IPS-20b (cell line): ENCODE data around the gene DDX20.

Source experiments
- H3K27ac ChIP-seq: one replicate; pipeline ENCODE4 v1.5.1; 2013; ENCODE audit warnings: low read length
- H3K27me3 ChIP-seq: 2 replicates; pipeline ENCODE4 v1.6.1; 2013; ENCODE audit warnings: mild to moderate bottlenecking, low read length, inconsistent platforms; ENCODE audit not compliant: insufficient read depth
- H3K36me3 ChIP-seq: 2 replicates; pipeline ENCODE4 v1.6.1; 2013; ENCODE audit warnings: low read depth, mild to moderate bottlenecking, inconsistent platforms, low read length, moderate library complexity; ENCODE audit not compliant: insufficient read depth
- H3K4me1 ChIP-seq: 2 replicates; pipeline ENCODE4 v1.6.1; 2013; ENCODE audit warnings: mild to moderate bottlenecking, control low read depth, inconsistent platforms, low read length, moderate library complexity; ENCODE audit not compliant: insufficient read depth
- H3K4me3 ChIP-seq: 2 replicates; pipeline ENCODE4 v1.5.1; 2013; ENCODE audit warnings: mild to moderate bottlenecking, low read length, inconsistent platforms
- H3K9ac ChIP-seq: 2 replicates; pipeline ENCODE4 v1.6.1; 2013; ENCODE audit warnings: low read depth, mild to moderate bottlenecking, inconsistent platforms, low read length, moderate library complexity
- H3K9me3 ChIP-seq: 2 replicates; pipeline ENCODE4 v1.6.1; 2013; ENCODE audit warnings: mild to moderate bottlenecking, low read depth, low read length, inconsistent platforms; ENCODE audit not compliant: insufficient read depth

The DDX20 gene, protein sequence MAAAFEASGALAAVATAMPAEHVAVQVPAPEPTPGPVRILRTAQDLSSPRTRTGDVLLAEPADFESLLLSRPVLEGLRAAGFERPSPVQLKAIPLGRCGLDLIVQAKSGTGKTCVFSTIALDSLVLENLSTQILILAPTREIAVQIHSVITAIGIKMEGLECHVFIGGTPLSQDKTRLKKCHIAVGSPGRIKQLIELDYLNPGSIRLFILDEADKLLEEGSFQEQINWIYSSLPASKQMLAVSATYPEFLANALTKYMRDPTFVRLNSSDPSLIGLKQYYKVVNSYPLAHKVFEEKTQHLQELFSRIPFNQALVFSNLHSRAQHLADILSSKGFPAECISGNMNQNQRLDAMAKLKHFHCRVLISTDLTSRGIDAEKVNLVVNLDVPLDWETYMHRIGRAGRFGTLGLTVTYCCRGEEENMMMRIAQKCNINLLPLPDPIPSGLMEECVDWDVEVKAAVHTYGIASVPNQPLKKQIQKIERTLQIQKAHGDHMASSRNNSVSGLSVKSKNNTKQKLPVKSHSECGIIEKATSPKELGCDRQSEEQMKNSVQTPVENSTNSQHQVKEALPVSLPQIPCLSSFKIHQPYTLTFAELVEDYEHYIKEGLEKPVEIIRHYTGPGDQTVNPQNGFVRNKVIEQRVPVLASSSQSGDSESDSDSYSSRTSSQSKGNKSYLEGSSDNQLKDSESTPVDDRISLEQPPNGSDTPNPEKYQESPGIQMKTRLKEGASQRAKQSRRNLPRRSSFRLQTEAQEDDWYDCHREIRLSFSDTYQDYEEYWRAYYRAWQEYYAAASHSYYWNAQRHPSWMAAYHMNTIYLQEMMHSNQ

DNA sequence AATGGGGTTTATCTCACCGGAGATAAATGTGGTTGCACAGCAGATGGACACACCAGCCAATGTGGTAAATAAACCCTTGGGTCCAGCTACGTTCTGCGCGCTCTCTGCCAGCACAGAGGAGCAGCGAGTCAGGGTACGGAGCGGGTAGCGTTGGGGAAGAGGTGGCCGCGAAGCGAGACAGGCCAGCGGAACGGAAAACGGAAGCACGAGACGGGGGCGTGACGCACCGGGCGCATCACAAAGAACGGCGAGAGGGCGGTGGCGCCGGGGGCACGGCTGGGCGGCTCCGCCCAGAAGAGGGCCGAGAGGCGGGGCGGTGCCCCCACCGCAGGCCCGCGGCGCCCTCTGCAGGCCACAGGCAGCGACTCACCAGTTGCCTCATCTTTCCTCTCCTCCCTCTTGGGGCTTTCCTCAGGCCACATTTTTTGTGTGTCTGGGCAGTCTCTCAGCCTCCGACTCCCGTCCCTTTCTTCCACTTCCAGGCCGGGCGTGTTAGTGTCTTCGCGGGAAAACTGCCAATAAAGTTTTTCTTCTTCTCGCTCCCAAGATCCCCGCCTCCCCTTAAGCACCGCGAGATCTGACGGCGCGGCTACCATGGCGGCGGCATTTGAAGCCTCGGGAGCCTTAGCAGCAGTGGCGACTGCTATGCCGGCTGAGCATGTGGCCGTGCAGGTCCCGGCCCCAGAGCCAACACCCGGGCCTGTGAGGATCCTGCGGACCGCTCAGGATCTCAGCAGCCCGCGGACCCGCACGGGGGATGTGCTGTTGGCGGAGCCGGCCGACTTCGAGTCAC lies at the start of gene DDX20:
TSS of gene DDX20 (plus strand) at position 571 of the 793 bp plus-strand sequence. CDS start at position 595, 24 bp downstream.
- peaks cover 5% of the 10 kb centered on the region; the same call in 1 of the 2 replicates for H3K4me1 ChIP-seq
- peak within 1 kb of the TSS; percentile 99 for H3K9ac ChIP-seq
- peaks cover 23% of the 10 kb centered on the region for H3K36me3 ChIP-seq
- peak within 1 kb of the TSS; percentile 97 for H3K27ac ChIP-seq
- H3K27me3 ChIP-seq, result no peaks in the 10 kb centered on the region
- H3K9me3 ChIP-seq, result no peaks in the 10 kb centered on the region
- H3K4me3 ChIP-seq, result peak within 1 kb of the TSS; percentile 100

DNA sequence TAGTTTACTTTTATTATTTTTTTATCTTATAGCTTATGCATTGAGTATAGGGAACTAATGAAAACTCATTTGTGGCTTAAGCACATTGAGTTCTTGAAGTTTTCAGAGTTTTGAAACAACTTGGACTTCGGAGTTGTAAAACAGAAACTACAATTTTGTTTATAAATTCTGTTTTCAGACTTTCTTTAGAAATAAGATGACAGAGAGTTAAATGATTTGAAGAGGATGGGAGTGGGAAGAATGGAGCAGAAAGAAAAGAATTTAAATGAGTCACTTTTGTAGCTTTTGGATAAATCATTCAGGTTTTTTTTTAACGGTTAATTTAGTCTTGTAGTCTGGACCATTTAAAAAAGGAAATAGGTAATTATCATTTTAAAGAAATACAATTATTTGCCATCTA lies 48.8 kb upstream of the DDX20 start:
- peaks cover 66% of the 10 kb centered on the region for H3K36me3 ChIP-seq
- no peak overlapping the region for H3K9ac ChIP-seq
- H3K4me1 ChIP-seq, result no peaks in the 10 kb centered on the region
- H3K9me3 ChIP-seq, result no peaks in the 10 kb centered on the region
- no peak overlapping the region for H3K27ac ChIP-seq
- no peak overlapping the region for H3K4me3 ChIP-seq
- no peaks in the 10 kb centered on the region for H3K27me3 ChIP-seq

DNA sequence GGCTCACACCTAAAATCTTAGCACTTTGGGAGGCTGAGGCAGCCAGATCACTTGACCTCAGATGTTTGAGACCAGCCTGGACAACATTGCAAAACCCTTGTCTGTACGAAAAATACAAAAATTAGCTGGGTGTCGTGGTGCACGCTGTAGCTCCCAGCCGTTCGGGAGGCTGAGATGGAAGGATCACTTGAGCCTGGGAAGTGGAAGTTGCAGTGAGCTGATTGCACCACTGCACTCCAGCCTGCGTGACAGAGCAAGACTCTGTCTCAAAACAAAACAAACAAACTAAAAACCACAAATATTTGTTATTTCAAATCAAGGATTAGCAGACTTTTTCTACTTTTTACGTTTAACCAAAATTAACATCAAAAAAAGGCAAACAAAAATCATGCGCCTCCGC lies 47.8 kb upstream of the DDX20 start:
- Histone ChIP-seq H3K9ac (no peak overlapping the region), H3K27ac (no peak overlapping the region), H3K4me1 (no peaks in the 10 kb centered on the region), H3K27me3 (no peaks in the 10 kb centered on the region), H3K4me3 (no peak overlapping the region), H3K36me3 (peaks cover 64% of the 10 kb centered on the region), H3K9me3 (no peaks in the 10 kb centered on the region)

DNA sequence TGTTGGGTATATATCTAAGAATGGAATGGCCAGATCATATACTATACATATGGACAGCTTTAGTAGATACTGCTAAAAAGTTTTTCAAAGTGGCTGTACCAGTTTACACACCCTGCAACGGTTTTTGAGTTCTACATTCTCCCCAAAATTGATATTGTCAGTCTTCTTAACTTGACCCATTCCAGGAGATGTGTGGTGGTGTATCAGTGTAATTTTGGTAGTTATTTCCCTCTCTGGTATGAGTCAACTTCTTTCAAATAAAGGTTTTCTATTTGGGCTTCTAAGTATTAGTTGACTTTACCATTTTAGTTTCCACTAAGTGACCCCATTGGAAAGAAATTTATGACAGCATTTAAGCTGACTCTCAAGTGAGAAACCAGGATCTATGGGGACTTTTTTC lies 45.7 kb upstream of the DDX20 start:
- peaks cover 44% of the 10 kb centered on the region for H3K36me3 ChIP-seq
- no peaks in the 10 kb centered on the region for H3K9me3 ChIP-seq
- no peak overlapping the region for H3K9ac ChIP-seq
- H3K4me1 ChIP-seq, result no peaks in the 10 kb centered on the region
- no peak overlapping the region for H3K27ac ChIP-seq
- no peaks in the 10 kb centered on the region for H3K27me3 ChIP-seq
- H3K4me3 ChIP-seq, result no peak overlapping the region

DNA sequence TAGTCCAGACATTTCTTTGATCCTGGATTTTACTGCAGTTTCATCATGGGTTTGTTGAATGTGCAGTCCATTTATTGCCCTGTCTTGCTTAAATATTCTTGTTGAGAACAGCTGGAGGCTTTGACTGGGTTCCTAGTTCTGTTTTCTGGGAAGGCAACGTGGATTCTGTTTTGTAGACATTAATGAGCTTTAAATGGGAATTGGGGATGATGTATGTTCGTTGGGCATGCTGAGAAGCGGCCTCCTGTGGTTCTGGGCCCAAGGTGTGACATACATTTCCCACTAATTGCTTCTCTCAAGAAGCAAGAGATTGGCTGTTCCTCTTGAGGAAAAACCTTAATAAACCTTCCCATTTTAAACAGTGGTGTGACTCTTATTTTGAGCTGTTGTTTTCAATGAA lies 39.4 kb upstream of the DDX20 start:
- H3K27ac ChIP-seq, result no peak overlapping the region
- no peak overlapping the region for H3K4me3 ChIP-seq
- H3K36me3 ChIP-seq, result peaks cover 5% of the 10 kb centered on the region; the same call in 1 of the 2 replicates
- H3K9ac ChIP-seq, result no peak overlapping the region
- no peaks in the 10 kb centered on the region for H3K27me3 ChIP-seq
- no peaks in the 10 kb centered on the region for H3K9me3 ChIP-seq
- peaks cover 10% of the 10 kb centered on the region for H3K4me1 ChIP-seq

DNA sequence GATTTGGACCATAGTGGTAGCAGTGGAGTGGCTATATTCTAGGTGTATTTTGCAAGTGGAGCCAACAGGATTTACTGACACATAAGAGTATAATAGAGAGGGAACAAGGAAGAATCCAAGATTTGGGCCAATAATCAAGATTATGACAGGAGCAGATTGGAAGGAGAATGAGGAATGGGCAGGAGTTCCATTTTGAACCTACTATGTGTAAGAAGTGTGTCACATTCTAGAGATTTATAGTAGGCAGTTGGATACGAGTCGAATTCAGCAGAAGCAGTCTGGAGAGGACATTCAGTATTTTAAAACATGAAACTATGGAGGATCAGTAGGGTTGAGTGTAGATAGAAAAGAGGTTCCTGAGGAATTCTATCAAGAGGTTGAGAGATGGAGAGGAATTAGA lies 38.3 kb upstream of the DDX20 start:
- Histone ChIP-seq H3K27ac (no peak overlapping the region), H3K4me3 (no peak overlapping the region), H3K36me3 (peaks cover 2% of the 10 kb centered on the region; the same call in 1 of the 2 replicates), H3K27me3 (no peaks in the 10 kb centered on the region), H3K9ac (no peak overlapping the region), H3K4me1 (peaks cover 10% of the 10 kb centered on the region), H3K9me3 (no peaks in the 10 kb centered on the region)

DNA sequence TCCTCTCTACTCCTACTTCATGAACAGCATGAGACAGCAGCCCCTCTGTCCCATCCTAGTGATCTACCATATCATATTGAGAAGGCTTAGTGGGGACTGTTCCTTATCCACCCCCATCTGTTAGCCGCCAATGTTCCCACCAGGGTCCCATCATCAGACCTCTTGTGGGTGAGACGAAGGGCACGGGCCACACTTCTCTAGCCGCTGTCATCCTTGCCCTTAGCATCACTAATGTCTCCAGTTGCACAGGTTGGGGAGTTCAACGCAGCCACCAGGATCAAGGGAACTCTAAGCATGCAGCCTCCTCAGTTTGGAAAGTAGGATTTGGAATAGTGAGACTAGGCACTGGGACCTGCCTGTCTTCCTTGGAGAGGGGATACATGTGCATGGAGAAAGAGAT lies 36.6 kb upstream of the DDX20 start:
- peaks cover 10% of the 10 kb centered on the region for H3K4me1 ChIP-seq
- H3K9me3 ChIP-seq, result no peaks in the 10 kb centered on the region
- H3K27me3 ChIP-seq, result no peaks in the 10 kb centered on the region
- no peak overlapping the region for H3K9ac ChIP-seq
- no peak overlapping the region for H3K27ac ChIP-seq
- no peaks in the 10 kb centered on the region for H3K36me3 ChIP-seq
- H3K4me3 ChIP-seq, result no peak overlapping the region

DNA sequence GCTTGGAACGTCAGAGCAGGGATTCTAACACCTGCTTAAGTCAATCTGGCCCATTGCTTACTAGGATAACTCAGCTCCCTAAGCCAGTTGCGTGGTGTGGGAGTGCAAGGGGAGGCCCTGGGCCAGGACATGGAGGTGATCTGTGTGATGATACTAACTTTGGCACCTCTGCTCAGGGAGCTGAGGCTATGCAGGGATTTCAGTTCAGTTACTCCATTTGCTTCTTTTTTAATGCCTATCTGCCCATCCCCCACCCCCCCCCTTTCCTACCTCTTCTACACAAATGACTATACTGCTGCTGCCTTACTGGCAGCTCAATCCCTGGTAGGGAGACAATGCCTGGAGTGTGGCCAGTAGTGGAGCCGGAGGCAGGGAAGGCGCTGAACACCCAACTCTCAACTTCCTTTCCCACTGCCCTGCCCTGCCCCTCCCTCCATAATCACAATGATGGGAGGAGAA lies 36.0 kb upstream of the DDX20 start:
- Histone ChIP-seq H3K36me3 (no peaks in the 10 kb centered on the region), H3K9me3 (no peaks in the 10 kb centered on the region), H3K9ac (no peak overlapping the region), H3K27me3 (no peaks in the 10 kb centered on the region), H3K4me3 (no peak overlapping the region), H3K27ac (no peak overlapping the region), H3K4me1 (peaks cover 10% of the 10 kb centered on the region)

DNA sequence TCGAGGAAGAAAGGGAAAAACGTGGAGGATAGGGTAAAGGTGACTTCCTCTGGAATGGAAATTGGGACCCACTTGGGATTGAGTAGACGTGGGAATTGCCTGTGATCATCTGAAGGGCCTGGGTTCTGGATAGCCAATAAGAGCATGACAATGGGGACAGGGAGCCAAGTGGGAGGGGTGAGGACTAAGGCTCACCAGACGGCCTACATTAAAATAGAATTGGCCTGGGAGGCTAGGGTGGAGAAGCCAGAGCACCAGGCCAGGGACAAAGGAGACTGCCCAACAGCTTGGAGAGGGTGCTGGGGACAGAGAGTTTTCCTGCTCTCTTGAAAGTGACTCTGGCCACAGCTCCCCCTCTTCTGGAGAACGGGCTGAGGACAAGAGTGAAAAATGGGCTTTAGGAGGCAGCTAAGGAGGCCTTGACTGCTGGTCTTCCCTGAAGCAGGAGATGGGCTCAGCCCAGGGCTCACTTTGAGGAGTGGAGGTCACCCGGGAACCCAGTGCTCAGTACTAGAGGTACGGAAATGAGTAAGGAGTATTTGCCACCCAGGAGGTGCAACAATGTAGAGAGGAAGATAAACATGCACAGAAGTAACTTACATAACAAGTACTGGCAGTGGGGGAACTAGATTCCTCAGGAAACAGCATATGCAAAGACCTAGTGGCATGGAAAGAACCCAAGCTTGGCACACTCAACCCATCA lies 35.3 kb upstream of the DDX20 start:
- no peak overlapping the region for H3K27ac ChIP-seq
- H3K27me3 ChIP-seq, result no peaks in the 10 kb centered on the region
- no peaks in the 10 kb centered on the region for H3K9me3 ChIP-seq
- no peak overlapping the region for H3K4me3 ChIP-seq
- H3K4me1 ChIP-seq, result peaks cover 10% of the 10 kb centered on the region
- H3K9ac ChIP-seq, result no peak overlapping the region
- no peaks in the 10 kb centered on the region for H3K36me3 ChIP-seq

DNA sequence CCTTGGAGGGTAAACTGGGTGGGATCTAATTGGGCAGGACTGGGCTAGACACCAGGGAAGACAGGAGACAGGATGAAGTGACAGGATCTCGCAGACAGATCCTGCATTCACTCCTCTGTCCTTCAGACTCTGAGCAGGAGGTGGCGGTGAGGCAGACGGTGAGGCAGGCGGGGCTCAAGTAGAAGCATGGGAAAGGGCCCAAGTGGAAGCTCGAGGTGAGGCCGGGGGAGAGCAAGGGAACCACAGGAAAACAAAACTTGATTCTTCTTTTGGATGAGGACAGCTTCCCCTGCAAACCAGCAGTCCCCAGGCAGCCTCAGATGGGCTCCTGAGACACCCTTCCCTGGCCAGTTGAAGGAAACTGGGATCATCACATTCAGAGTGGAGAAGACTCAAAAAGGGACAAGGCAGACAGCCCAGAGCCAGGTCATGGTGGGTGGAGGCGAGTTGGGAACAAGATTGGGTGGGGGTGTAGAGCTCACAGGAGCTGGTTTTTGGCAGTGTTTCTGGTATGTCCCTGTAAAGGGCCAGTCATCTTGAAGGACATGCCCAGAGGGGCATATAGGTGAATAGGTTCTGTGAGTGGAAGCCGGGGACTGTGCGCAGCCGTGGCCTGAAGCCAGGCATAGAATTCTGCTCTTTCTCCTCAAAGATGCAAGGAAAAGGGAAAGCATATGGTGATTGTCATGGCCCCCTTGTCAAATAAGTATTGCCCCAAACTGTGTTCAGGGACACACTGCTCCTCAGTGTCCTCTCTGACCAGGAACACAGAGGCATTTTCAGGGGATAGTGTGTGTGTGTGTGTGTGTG lies 34.5 kb upstream of the DDX20 start:
- no peak overlapping the region for H3K9ac ChIP-seq
- H3K4me3 ChIP-seq, result no peak overlapping the region
- H3K36me3 ChIP-seq, result no peaks in the 10 kb centered on the region
- H3K27me3 ChIP-seq, result no peaks in the 10 kb centered on the region
- H3K27ac ChIP-seq, result no peak overlapping the region
- H3K4me1 ChIP-seq, result peaks cover 10% of the 10 kb centered on the region
- no peaks in the 10 kb centered on the region for H3K9me3 ChIP-seq
